ENCODE results near the gene KRTAP10-12. TPM values are rescaled to one million over a fixed set of nuclear protein-coding genes. Genes with fewer than 3 reads are reported as not detected.
"Not testable (repeated sequence)": the region's sequence is repeated elsewhere in the genome, so short reads cannot be mapped to it uniquely, and the experiment has no call there.

Gene KRTAP10-12
- total RNA-seq, 2 experiments from 2014 or later = not detected

- Mint-ChIP-seq H3K27me3 (no peaks in the 10 kb centered on the region), H3K27ac (no peak overlapping the region), H3K36me3 (ENCODE audit: low read depth) (no peaks in the 10 kb centered on the region), H3K4me1 (no peaks in the 10 kb centered on the region), H3K9me3 (ENCODE audit: low read depth) (peaks cover 11% of the 10 kb centered on the region), H3K4me3 (no peak overlapping the region)
- DNase-seq (no peak), ATAC-seq (no peak)
- CTCF ChIA-PET = interaction anchor here (0.6 kb wide), 1 partner anchor 9 kb away, joined by 3 read pairs; no protein-coding TSS in a partner anchor
- intact Hi-C loops (cut with DNase I, micrococcal nuclease) = no loop called here
- POLR2A ChIA-PET = no interaction called here
These were observed 19.1 kb upstream of the KRTAP10-12 start for GRCh38 chr21:44677881-44678280.

GRCh38 chr21:44681152-44681551 lies 15.8 kb upstream of the KRTAP10-12 start:
- no peaks in the 10 kb centered on the region for H3K9me3 Mint-ChIP-seq (ENCODE audit: low read depth)
- ATAC-seq = no peak
- no peak overlapping the region for H3K4me3 Mint-ChIP-seq
- DNase-seq = no peak
- POLR2A ChIA-PET = no interaction called here
- peaks cover 4% of the 10 kb centered on the region for H3K27me3 Mint-ChIP-seq
- H3K4me1 Mint-ChIP-seq = peaks cover 3% of the 10 kb centered on the region
- no peaks in the 10 kb centered on the region for H3K36me3 Mint-ChIP-seq (ENCODE audit: low read depth)
- intact Hi-C loops (cut with DNase I, micrococcal nuclease) = no loop called here
- CTCF ChIA-PET = no interaction called here
- H3K27ac Mint-ChIP-seq = no peak overlapping the region

GRCh38 chr21:44681861-44682579 lies 15.0 kb upstream of the KRTAP10-12 start, which contains the start of gene KRTAP12-1:
KRTAP12-1 (minus strand) TSS chr21:44682163; CDS start chr21:44682123, 40 bp downstream.
- Mint-ChIP-seq H3K4me3 (no peak within 1 kb of the TSS), H3K27ac (no peak within 1 kb of the TSS), H3K27me3 (peaks cover 9% of the 10 kb centered on the region), H3K9me3 (ENCODE audit: low read depth) (no peaks in the 10 kb centered on the region), H3K36me3 (ENCODE audit: low read depth) (no peaks in the 10 kb centered on the region), H3K4me1 (peaks cover 7% of the 10 kb centered on the region)
- ChIA-PET POLR2A (no interaction called here), CTCF (no interaction called here)
- intact Hi-C loops (cut with DNase I, micrococcal nuclease) = no loop called here
- no peak for DNase-seq
- no peak for ATAC-seq

GRCh38 chr21:44682580-44683151 lies 14.3 kb upstream of the KRTAP10-12 start:
- no peaks in the 10 kb centered on the region for H3K36me3 Mint-ChIP-seq (ENCODE audit: low read depth)
- no peak overlapping the region for H3K27ac Mint-ChIP-seq
- H3K9me3 Mint-ChIP-seq (ENCODE audit: low read depth) = no peaks in the 10 kb centered on the region
- H3K4me3 Mint-ChIP-seq = no peak overlapping the region
- CTCF ChIA-PET = no interaction called here
- ATAC-seq = no peak
- POLR2A ChIA-PET = no interaction called here
- peaks cover 9% of the 10 kb centered on the region for H3K27me3 Mint-ChIP-seq
- peaks cover 7% of the 10 kb centered on the region for H3K4me1 Mint-ChIP-seq
- intact Hi-C loops (cut with DNase I, micrococcal nuclease) = no loop called here
- DNase-seq = no peak

- H3K36me3 Mint-ChIP-seq (ENCODE audit: low read depth) = no peaks in the 10 kb centered on the region
- H3K27ac Mint-ChIP-seq = no peak overlapping the region
- ATAC-seq (no peak), DNase-seq (no peak)
- H3K4me1 Mint-ChIP-seq = peaks cover 7% of the 10 kb centered on the region
- CTCF ChIA-PET = interaction anchor here (0.6 kb wide), 1 partner anchor 104 kb away, joined by 3 read pairs; no protein-coding TSS in a partner anchor
- no peaks in the 10 kb centered on the region for H3K9me3 Mint-ChIP-seq (ENCODE audit: low read depth)
- intact Hi-C loops (cut with DNase I, micrococcal nuclease) = no loop called here
- H3K4me3 Mint-ChIP-seq = no peak overlapping the region
- peaks cover 9% of the 10 kb centered on the region for H3K27me3 Mint-ChIP-seq
- POLR2A ChIA-PET = no interaction called here
These were observed 12.9 kb upstream of the KRTAP10-12 start for GRCh38 chr21:44684077-44684476.

GRCh38 chr21:44684483-44684882 lies 12.5 kb upstream of the KRTAP10-12 start:
- no peak overlapping the region for H3K4me3 Mint-ChIP-seq
- H3K27ac Mint-ChIP-seq = no peak overlapping the region
- no peaks in the 10 kb centered on the region for H3K9me3 Mint-ChIP-seq (ENCODE audit: low read depth)
- CTCF ChIA-PET = interaction anchor here (0.6 to 0.7 kb wide), 2 partner anchors 105 to 316 kb away, joined by 3 read pairs; no protein-coding TSS in a partner anchor
- POLR2A ChIA-PET = no interaction called here
- H3K36me3 Mint-ChIP-seq (ENCODE audit: low read depth) = no peaks in the 10 kb centered on the region
- DNase-seq (no peak), ATAC-seq (no peak)
- H3K4me1 Mint-ChIP-seq = peaks cover 7% of the 10 kb centered on the region
- intact Hi-C loops (cut with DNase I, micrococcal nuclease) = no loop called here
- H3K27me3 Mint-ChIP-seq = peaks cover 9% of the 10 kb centered on the region

GRCh38 chr21:44685050-44685449 lies 11.9 kb upstream of the KRTAP10-12 start:
- H3K9me3 Mint-ChIP-seq (ENCODE audit: low read depth); intact Hi-C loops (cut with DNase I, micrococcal nuclease); ATAC-seq; H3K36me3 Mint-ChIP-seq (ENCODE audit: low read depth); POLR2A ChIA-PET; DNase-seq; H3K4me3 Mint-ChIP-seq; H3K27me3 Mint-ChIP-seq; H3K4me1 Mint-ChIP-seq; H3K27ac Mint-ChIP-seq: not testable (repeated sequence)
- CTCF ChIA-PET = interaction anchor here (0.7 kb wide), 1 partner anchor 315 kb away, joined by 3 read pairs; no protein-coding TSS in a partner anchor

DNA sequence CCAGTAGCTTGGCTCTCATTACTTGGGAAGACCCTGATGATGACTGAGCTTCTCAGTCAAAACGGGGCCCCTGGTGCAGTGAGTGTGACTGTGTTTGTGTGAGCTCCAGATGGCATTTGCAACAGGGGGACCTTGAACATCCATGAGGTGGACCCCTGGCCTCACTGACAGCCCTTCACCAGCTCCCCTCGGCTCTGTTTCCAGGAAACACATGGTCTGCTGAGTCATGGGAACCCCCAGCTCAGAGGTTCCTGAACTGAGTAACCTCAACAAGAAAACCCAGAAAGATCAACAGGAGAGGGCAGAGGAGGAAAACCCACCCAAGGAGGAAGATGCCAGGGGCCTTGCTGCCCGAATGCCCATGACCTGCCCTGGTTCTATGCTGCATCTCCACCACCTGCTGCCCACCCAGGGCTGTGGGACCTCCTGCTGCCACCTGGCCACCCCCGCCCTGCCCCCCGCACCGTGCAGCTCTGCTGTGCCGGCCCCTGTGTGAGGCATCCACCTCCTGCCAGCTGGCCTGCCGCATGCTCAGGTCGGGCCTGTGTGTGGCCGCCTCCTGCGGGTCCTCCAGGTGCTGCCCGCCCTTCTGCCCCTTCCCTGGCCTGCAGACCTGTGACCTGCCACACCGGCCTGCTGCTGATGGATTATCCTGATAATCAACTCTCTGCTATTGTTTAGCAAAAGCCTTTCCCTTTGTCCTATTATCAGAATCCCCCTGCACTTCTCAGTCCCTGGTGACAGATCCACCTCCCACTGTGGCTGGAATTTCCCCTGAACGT lies 10.8 kb upstream of the KRTAP10-12 start:
- ChIA-PET CTCF (interaction anchor here (0.8 kb wide), 1 partner anchor 9 kb away, joined by 3 read pairs; no protein-coding TSS in a partner anchor), POLR2A (no interaction called here)
- Mint-ChIP-seq H3K9me3 (ENCODE audit: low read depth) (no peaks in the 10 kb centered on the region), H3K36me3 (ENCODE audit: low read depth) (no peaks in the 10 kb centered on the region), H3K27ac (no peak overlapping the region), H3K4me3 (no peak overlapping the region), H3K4me1 (peaks cover 9% of the 10 kb centered on the region), H3K27me3 (peaks cover 9% of the 10 kb centered on the region)
- intact Hi-C loops (cut with DNase I, micrococcal nuclease) = no loop called here
- peak; percentile 47 for ATAC-seq
- DNase-seq = no peak

DNA sequence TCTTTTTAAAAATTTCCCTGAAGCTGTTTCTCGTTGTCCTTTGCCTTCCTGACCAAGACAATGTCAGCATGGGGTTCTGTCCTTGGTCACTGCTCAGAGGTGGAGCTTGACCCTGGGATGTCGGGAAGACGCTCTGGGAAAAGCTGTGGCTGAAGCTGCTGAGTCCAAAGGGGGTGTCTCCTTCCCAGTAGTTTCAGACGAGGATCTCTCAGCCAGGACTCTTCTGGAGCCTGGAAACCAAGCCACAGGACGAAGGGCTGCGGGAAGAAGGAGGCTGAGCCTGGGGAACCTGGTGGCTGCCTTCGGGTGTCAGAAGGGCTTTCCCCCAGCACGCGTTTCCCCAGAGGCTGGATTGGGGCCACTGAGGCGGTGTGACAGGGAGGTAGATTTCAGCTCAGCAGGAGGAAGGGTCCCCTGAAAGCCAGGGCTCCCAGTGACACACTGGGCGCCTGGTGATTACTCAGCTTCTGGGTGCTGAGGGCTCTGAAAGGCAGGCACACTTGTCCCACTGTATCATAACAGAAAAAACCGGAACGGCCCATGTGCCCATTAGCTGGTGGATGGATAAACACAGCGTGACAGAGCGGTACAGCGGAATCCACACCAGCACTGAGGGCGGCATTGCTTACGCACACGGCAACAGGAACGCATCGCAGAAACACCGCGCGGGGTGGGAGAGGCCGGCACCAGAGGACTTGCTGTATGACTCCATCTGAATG lies 10.0 kb upstream of the KRTAP10-12 start:
- no peak for ATAC-seq
- CTCF ChIA-PET = no interaction called here
- intact Hi-C loops (cut with DNase I, micrococcal nuclease) = no loop called here

DNA sequence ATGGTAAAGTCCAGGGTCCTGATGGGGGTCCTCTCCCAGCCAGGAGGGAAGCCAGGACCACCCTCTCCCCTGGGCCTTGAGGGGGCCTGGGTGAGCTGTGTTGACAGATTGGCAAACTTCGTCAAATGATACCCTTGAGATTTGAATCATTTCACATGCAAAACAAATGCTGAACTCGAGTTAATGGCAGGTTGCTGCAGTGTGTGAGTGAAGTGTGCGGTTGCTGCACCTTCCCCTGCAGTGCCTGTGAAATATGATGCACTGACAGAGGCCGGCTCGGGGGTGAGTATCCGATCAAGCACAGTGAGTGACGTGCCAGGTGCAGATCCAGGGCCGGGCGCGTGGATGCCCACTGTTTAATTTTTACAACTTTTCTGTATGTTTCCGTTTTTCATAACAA lies 9.3 kb upstream of the KRTAP10-12 start:
- ChIA-PET CTCF (no interaction called here), POLR2A (no interaction called here)
- H3K27me3 Mint-ChIP-seq = peaks cover 9% of the 10 kb centered on the region
- H3K4me1 Mint-ChIP-seq = peaks cover 14% of the 10 kb centered on the region
- H3K4me3 Mint-ChIP-seq = no peak overlapping the region
- DNase-seq (no peak), ATAC-seq (no peak)
- no peak overlapping the region for H3K27ac Mint-ChIP-seq
- intact Hi-C loops (cut with DNase I, micrococcal nuclease) = no loop called here
- no peaks in the 10 kb centered on the region for H3K36me3 Mint-ChIP-seq (ENCODE audit: low read depth)
- H3K9me3 Mint-ChIP-seq (ENCODE audit: low read depth) = peaks cover 5% of the 10 kb centered on the region

More for the DNA sequence above, 10.0 kb upstream of the KRTAP10-12 start:
- Mint-ChIP-seq H3K4me1 (peaks cover 14% of the 10 kb centered on the region), H3K4me3 (no peak overlapping the region), H3K27me3 (peaks cover 9% of the 10 kb centered on the region), H3K27ac (peak overlapping the region; percentile 24), H3K36me3 (ENCODE audit: low read depth) (no peaks in the 10 kb centered on the region), H3K9me3 (ENCODE audit: low read depth) (no peaks in the 10 kb centered on the region)
- DNase-seq = no peak
- POLR2A ChIA-PET = no interaction called here

DNA sequence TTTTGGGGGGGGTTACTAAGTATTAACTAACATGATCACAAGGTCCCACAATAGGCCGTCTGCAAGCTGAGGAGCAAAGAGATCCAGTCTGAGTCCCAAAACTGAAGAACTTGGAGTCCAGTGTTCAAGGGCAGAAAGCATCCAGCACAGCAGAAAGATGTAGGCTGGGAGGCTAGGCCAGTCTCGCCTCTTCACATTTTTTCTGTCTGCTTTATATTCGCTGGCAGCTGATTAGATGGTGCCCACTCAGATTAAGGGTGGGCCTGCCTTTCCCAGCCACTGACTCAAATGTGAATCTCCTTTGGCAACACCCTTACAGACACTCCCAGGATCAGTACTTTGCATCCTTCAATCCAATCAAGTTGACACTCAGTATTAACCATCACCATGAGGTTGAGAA lies 7.2 kb upstream of the KRTAP10-12 start:
- intact Hi-C loops (cut with DNase I, micrococcal nuclease); DNase-seq; H3K4me3 Mint-ChIP-seq; POLR2A ChIA-PET; ATAC-seq; CTCF ChIA-PET; H3K27ac Mint-ChIP-seq; H3K36me3 Mint-ChIP-seq (ENCODE audit: low read depth): not testable (repeated sequence)
- Mint-ChIP-seq H3K4me1 (peaks cover 17% of the 10 kb centered on the region), H3K27me3 (peaks cover 12% of the 10 kb centered on the region), H3K9me3 (ENCODE audit: low read depth) (peaks cover 13% of the 10 kb centered on the region)

Data from activated CD4-positive, alpha-beta T cell treated with anti-CD3 and anti-CD28 coated beads for 36 hours (primary cell).